Measurements from ENCODE around the gene GMIP.

The GMIP gene

DNA sequence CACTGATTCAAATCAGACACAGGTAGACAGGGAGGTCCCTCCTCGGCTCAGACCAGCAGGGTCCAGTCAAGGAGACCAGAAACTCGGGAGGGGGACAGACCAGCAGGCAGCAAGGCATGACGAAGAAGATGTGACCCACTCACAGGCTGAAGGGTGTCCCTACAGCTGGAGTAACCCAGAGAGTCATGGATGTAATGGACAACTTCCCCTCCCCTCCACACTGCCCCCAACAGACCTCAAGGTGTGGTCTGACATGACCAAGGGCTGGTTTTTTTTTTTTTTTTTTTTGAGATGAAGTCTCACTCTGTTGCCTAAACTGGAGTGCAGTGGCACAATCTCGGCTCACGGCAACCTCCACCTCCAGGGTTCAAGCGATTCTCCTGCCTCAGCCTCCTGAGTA lies 59.1 kb downstream of the GMIP start:
- CTCF ChIA-PET = interaction anchor here (2.0 kb wide), 1 partner anchor 52 kb away, joined by 7 read pairs; no protein-coding TSS in a partner anchor
- TF ChIP-seq, protein P1, sequence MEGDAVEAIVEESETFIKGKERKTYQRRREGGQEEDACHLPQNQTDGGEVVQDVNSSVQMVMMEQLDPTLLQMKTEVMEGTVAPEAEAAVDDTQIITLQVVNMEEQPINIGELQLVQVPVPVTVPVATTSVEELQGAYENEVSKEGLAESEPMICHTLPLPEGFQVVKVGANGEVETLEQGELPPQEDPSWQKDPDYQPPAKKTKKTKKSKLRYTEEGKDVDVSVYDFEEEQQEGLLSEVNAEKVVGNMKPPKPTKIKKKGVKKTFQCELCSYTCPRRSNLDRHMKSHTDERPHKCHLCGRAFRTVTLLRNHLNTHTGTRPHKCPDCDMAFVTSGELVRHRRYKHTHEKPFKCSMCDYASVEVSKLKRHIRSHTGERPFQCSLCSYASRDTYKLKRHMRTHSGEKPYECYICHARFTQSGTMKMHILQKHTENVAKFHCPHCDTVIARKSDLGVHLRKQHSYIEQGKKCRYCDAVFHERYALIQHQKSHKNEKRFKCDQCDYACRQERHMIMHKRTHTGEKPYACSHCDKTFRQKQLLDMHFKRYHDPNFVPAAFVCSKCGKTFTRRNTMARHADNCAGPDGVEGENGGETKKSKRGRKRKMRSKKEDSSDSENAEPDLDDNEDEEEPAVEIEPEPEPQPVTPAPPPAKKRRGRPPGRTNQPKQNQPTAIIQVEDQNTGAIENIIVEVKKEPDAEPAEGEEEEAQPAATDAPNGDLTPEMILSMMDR (IDR thresholded peaks at IDR 0.05; ENCODE audit: insufficient read depth, low read length, missing control alignments) = no peak
- H3K4me3 ChIP-seq (ENCODE audit: low read depth, low read length) = no peak overlapping the region
- POLR2A ChIA-PET = no interaction called here
- DNase-seq (ENCODE audit: low read depth, low spot score) = no peak

DNA sequence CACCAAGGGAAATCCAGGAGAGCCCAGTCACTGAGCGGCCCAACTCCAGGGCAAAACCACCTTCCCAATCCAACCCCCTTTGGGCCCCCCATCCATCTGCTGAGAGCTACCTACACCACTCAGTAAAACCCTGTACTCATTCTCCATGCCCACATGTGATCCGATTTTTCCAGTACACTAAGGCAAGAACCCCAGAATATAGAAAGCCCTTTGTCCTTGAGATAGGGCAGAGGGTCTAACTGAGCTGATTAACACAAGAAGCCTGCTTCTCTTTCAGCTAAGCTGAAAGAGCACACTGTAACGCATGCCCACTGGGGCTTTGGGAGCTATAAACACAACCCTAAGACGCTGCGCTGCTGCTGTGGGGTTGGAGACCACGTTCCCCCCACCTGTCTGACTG lies 61.0 kb downstream of the GMIP start:
- CTCF ChIA-PET = interaction anchor here (1.2 kb wide), 1 partner anchor 51 kb away, joined by 3 read pairs; no protein-coding TSS in a partner anchor
- DNase-seq (ENCODE audit: low read depth, low spot score) = no peak
- POLR2A ChIA-PET = interaction anchor here (0.9 kb wide), 1 partner anchor 8 kb away, joined by 3 read pairs; no protein-coding TSS in a partner anchor
- TF ChIP-seq, protein P1 (IDR thresholded peaks at IDR 0.05; ENCODE audit: insufficient read depth, low read length, missing control alignments) = no peak
- no peak overlapping the region for H3K4me3 ChIP-seq (ENCODE audit: low read depth, low read length)

DNA sequence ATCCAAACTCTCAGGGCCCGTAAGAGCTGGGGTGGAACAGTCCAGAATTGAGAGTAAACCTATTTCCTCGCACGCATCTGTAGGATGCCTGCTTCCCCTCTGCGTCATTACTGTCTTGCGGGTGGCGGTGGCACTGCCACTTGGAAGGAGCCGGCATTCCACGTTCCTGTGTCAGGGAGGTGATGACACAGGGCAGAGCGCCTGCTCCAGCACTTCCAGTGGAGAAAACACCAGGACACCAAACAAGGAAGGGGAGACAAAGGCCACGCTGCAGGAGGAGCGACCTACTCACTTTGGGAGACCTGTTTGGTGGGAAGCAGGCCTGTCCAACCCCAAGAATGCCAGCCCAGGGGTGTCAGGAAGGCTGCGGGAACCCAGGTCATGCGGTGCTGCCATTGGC lies 62.1 kb downstream of the GMIP start:
- POLR2A ChIA-PET = no interaction called here

DNA sequence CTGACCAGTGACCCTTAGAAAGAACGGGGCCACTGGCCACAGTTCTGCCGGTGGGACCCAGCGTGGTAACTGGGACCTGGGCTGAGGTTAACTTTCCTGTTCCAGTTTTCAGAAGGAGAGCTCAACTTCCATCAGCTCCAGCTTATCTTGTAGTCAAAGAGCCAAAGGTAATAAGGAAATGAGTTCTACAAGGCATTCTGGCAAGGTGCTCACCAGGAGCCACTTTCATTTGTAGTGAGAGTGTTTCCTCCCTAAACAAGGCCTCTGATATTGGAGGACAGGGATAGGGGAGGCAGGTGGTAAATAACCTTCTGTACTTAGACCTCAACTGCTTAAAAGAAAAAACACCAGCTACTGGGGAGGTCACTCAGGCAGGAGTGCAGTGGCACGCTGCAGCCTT lies 63.0 kb downstream of the GMIP start:
- ChIA-PET POLR2A (no interaction called here), CTCF (interaction anchor here (1.2 to 1.6 kb wide), 2 partner anchors 26 to 29 kb away, joined by 4 to 8 read pairs; no protein-coding TSS in a partner anchor)
- DNase-seq (ENCODE audit: low read depth, low spot score) = no peak
- no peak overlapping the region for H3K4me3 ChIP-seq (ENCODE audit: low read depth, low read length)
- TF ChIP-seq, protein P1 (IDR thresholded peaks at IDR 0.05; ENCODE audit: insufficient read depth, low read length, missing control alignments) = no peak

More for the DNA sequence above, 62.1 kb downstream of the GMIP start:
- CTCF ChIA-PET = interaction anchor here (1.2 to 1.6 kb wide), 3 partner anchors 27 to 49 kb away, joined by 3 to 8 read pairs (median 4); no protein-coding TSS in a partner anchor
- H3K4me3 ChIP-seq (ENCODE audit: low read depth, low read length) = no peak overlapping the region
- TF ChIP-seq, protein P1 (IDR thresholded peaks at IDR 0.05; ENCODE audit: insufficient read depth, low read length, missing control alignments) = no peak
- no peak for DNase-seq (ENCODE audit: low read depth, low spot score)

DNA sequence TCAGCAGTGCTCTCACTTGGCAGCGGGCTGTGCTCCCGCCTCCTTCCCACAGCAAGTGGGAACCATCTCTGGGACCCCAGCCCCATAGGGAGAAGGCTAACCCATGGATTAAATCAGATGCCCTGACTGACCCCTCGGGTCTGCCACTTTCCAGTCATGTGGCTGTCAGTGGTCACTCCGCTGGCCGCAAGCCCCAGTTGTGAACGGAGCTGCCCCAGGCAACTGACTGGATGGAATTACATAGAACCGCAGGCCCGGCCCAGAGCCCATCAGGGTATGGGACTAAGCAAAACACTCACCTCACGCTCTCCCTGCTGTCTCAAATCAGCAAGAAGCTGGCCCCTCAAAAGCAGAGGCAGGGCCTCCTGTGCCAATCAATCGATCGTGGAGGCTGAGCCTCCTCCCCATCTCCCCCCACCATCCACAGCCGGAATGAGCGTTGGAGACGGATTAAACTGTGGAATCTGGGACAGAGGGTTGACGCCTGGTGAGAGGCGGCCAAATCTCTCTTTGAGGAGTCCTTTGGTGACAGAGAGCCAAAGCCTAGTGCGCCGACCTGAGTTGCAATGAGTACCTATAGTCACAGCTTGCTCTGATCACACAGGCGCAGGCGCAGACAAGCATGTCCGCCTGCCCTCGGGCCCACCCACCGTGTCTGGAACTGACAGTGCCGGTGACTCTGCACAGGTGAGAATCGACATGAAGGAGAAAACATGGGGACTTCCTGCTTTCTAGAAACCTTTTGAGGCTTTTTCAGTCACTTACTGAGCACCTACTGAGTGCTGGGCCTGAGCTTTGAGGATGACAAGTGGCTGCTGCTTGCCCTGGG lies 63.7 kb downstream of the GMIP start:
- ChIA-PET CTCF (interaction anchor here (1.2 to 1.6 kb wide), 2 partner anchors 25 to 28 kb away, joined by 4 to 8 read pairs; no protein-coding TSS in a partner anchor), POLR2A (no interaction called here)
- TF ChIP-seq, protein P1 (IDR thresholded peaks at IDR 0.05; ENCODE audit: insufficient read depth, low read length, missing control alignments) = no peak
- no peak overlapping the region for H3K4me3 ChIP-seq (ENCODE audit: low read depth, low read length)
- DNase-seq (ENCODE audit: low read depth, low spot score) = no peak
